Smooth muscle cell (in vitro differentiated cells): ENCODE results near the gene LGI4. TPM values are rescaled to one million over a fixed set of nuclear protein-coding genes. Genes with fewer than 3 reads are reported as not detected.

Experiments used
- DNase-seq: peaks from one replicate; lab custom pipeline; 2025; ENCODE audit not compliant: unreplicated experiment; lab: John Stamatoyannopoulos, UW
- H2AFZ ChIP-seq: fragments of 200-600 bp; sonication (generic); 2 replicates; pipeline ENCODE4 v1.6.0; 2016; ENCODE audit warnings: antibody characterized with exemption, low read depth, mild to moderate bottlenecking
- H3F3A ChIP-seq: fragments of 200-600 bp; sonication (generic); 2 replicates; pipeline ENCODE4 v1.6.0; 2017; ENCODE audit warnings: antibody characterized with exemption, low read depth
- H3K27ac ChIP-seq: fragments of 200-600 bp; sonication (generic); 2 replicates; pipeline ENCODE4 v1.5.1; 2016; ENCODE audit warnings: low read depth, mild to moderate bottlenecking
- H3K27me3 ChIP-seq: fragments of 200-600 bp; sonication (generic); 2 replicates; pipeline ENCODE4 v1.6.1; 2016; ENCODE audit warnings: low read depth, mild to moderate bottlenecking
- H3K36me3 ChIP-seq: fragments of 200-600 bp; sonication (generic); 2 replicates; pipeline ENCODE4 v1.5.1; 2016; ENCODE audit warnings: low read depth
- H3K4me1 ChIP-seq: fragments of 200-600 bp; sonication (generic); 2 replicates; pipeline ENCODE4 v1.5.1; 2016; ENCODE audit warnings: low read depth
- H3K4me2 ChIP-seq: fragments of 200-600 bp; sonication (generic); 2 replicates; pipeline ENCODE4 v1.6.0; 2016; ENCODE audit warnings: mild to moderate bottlenecking
- H3K4me3 ChIP-seq: fragments of 200-600 bp; sonication (generic); 2 replicates; pipeline ENCODE4 v1.5.1; 2016; ENCODE audit warnings: mild to moderate bottlenecking
- H3K79me2 ChIP-seq: fragments of 200-600 bp; sonication (generic); 2 replicates; pipeline ENCODE4 v1.6.0; 2016; ENCODE audit warnings: low read depth, mild to moderate bottlenecking
- H3K9ac ChIP-seq: fragments of 200-600 bp; sonication (generic); 2 replicates; pipeline ENCODE4 v1.6.0; 2016; ENCODE audit warnings: low read depth
- H3K9me3 ChIP-seq: fragments of 200-600 bp; sonication (generic); replicated peaks from 2 replicates; pipeline ENCODE4 v1.5.1; 2016; ENCODE audit warnings: low read depth
- H4K20me1 ChIP-seq: fragments of 200-600 bp; sonication (generic); 2 replicates; pipeline ENCODE4 v1.6.0; 2016; ENCODE audit warnings: low read depth
- WGBS: methylation state at CpG from one replicate; pipeline ENCODE4 v1.1.7; 2016; ENCODE audit warnings: low lambda C conversion rate; 5-methylcytosine and 5-hydroxymethylcytosine counted together
- polyA plus RNA-seq: library from polyadenylated mRNA; unstranded; fragments of >200 nt; fragmentation: Nextera tagmentation; extraction: Ambion mirVana; gene quantifications from 2 replicates; pipeline ENCODE4 v1.2.1, GENCODE V29; 2016
- total RNA-seq: library from RNA; depleted of rRNA; stranded (reverse); fragments of >200 nt; gene quantifications from 2 replicates; pipeline ENCODE4 v1.2.3, GENCODE V29; 2014
- TF ChIP-seq, protein P1 (sequence below): fragments of 200-600 bp; sonication (generic); IDR thresholded peaks from 2 replicates; pipeline ENCODE4 v1.5.1; 2017; ENCODE audit warnings: borderline replicate concordance, mild to moderate bottlenecking, antibody characterized with exemption; ENCODE audit not compliant: insufficient read depth, poor library complexity, severe bottlenecking

The LGI4 gene
- total and polyA plus RNA-seq, 2 experiments from 2014 or later: 0.17 to 0.22 TPM

DNA sequence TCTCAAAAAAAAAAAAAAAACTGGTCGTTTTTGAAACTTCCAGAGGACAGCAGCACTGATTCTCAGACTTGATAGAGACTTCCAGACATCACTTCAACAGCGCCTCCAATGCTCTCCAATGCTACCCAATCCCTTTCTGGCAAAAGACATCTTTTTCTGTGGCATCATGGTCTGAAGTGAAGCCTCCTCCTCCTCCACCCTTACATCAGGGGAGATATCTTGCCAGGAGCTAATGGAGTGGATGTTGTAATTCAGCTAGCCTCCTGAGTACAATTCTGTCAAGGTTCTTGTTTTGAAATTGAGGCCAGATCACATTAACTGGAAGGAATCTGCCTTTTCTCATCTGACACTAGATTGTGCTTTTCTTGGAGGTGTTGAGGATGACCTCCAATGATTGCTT lies 43.8 kb upstream of the LGI4 start:
- no peak overlapping the region for H3K27ac ChIP-seq
- H3K79me2 ChIP-seq: no peaks in the 10 kb centered on the region
- DNase-seq: no peak
- H4K20me1 ChIP-seq: no peaks in the 10 kb centered on the region
- no peak overlapping the region for H3K4me3 ChIP-seq
- H3K27me3 ChIP-seq: no peaks in the 10 kb centered on the region
- H3K4me2 ChIP-seq: no peak overlapping the region
- no peaks in the 10 kb centered on the region for H3K36me3 ChIP-seq
- no peaks in the 10 kb centered on the region for H3F3A ChIP-seq
- TF ChIP-seq, protein P1, sequence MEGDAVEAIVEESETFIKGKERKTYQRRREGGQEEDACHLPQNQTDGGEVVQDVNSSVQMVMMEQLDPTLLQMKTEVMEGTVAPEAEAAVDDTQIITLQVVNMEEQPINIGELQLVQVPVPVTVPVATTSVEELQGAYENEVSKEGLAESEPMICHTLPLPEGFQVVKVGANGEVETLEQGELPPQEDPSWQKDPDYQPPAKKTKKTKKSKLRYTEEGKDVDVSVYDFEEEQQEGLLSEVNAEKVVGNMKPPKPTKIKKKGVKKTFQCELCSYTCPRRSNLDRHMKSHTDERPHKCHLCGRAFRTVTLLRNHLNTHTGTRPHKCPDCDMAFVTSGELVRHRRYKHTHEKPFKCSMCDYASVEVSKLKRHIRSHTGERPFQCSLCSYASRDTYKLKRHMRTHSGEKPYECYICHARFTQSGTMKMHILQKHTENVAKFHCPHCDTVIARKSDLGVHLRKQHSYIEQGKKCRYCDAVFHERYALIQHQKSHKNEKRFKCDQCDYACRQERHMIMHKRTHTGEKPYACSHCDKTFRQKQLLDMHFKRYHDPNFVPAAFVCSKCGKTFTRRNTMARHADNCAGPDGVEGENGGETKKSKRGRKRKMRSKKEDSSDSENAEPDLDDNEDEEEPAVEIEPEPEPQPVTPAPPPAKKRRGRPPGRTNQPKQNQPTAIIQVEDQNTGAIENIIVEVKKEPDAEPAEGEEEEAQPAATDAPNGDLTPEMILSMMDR: no peak
- 75% methylated on average over 2 of the region's 2 CpGs for WGBS
- no peaks in the 10 kb centered on the region for H3K9me3 ChIP-seq
- no peaks in the 10 kb centered on the region for H3K4me1 ChIP-seq
- no peak overlapping the region for H2AFZ ChIP-seq
- no peak overlapping the region for H3K9ac ChIP-seq

DNA sequence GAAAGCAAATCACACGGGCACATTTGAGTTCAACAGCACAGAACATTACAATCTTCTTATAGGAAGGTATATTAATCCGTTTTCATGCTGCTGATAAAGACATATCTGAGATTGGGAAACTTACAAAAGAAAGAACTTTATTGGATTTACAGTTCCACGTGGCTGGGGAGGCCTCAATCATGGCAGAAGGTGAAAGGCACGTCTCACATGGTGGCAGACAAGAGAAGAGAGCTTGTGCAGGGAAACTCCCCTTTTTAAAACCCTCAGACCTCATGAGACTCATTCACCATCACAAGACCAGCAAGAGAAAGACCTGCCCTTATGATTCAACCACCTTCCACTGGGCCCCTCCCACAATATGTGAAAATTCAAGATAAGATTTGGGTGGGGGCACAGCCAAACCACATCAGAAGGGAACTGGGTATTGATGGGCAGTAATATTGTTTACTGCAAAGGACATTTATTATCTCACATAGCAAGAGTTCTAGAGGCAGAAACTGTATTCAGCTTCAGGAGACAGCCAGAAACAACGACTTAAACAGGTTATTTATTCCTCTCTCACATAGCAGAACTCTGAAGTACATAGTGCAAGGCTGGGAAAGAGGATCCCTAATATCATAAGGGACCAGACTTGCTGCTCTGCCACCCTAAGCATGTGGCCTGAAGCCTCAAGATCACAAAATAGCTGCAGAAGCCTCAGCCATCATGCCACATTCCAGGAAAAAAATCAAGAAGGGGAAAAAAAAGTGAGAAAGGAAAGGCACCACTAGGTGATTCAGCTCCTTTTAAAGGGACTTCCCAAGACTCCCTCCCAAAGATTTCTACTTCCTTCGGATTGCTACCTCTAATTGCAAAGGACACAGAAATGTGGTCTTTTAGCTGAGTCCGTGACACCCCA lies 42.8 kb upstream of the LGI4 start:
- TF ChIP-seq, protein P1: no peak
- DNase-seq: no peak
- no peaks in the 10 kb centered on the region for H3K27me3 ChIP-seq
- H3K79me2 ChIP-seq: no peaks in the 10 kb centered on the region
- no peaks in the 10 kb centered on the region for H4K20me1 ChIP-seq
- no peaks in the 10 kb centered on the region for H3F3A ChIP-seq
- H2AFZ ChIP-seq: no peak overlapping the region
- no peak overlapping the region for H3K4me3 ChIP-seq
- H3K27ac ChIP-seq: no peak overlapping the region
- 77% methylated on average over 7 of the region's 7 CpGs for WGBS
- no peak overlapping the region for H3K9ac ChIP-seq
- H3K9me3 ChIP-seq: no peaks in the 10 kb centered on the region
- H3K36me3 ChIP-seq: no peaks in the 10 kb centered on the region
- H3K4me1 ChIP-seq: no peaks in the 10 kb centered on the region
- no peak overlapping the region for H3K4me2 ChIP-seq

DNA sequence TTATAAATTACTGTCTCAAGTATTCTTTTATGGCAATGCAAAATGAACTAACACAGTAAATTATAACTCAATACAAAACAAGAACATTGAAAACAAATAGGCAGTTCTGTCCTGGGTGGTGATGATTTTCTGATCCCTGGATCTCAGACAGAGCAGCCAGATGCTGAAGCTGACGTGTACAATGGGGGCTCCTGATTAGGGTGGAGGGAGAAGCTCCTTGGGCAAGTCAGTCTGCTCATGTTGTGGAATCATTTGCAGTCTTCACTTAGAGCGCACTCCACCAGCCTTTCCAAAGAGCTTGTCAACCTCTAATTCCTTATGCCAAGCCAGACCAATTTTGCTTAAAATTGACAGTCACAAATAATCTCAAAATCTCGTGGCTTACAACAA lies 41.3 kb upstream of the LGI4 start:
- TF ChIP-seq, protein P1: no peak
- no peaks in the 10 kb centered on the region for H3K4me1 ChIP-seq
- H3K4me2 ChIP-seq: no peak overlapping the region
- DNase-seq: no peak
- no peaks in the 10 kb centered on the region for H4K20me1 ChIP-seq
- H3K9ac ChIP-seq: no peak overlapping the region
- WGBS: 87% methylated on average over 3 of the region's 3 CpGs
- H3K36me3 ChIP-seq: no peaks in the 10 kb centered on the region
- H2AFZ ChIP-seq: no peak overlapping the region
- no peaks in the 10 kb centered on the region for H3F3A ChIP-seq
- no peaks in the 10 kb centered on the region for H3K79me2 ChIP-seq
- H3K9me3 ChIP-seq: no peaks in the 10 kb centered on the region
- no peak overlapping the region for H3K27ac ChIP-seq
- no peak overlapping the region for H3K4me3 ChIP-seq
- no peaks in the 10 kb centered on the region for H3K27me3 ChIP-seq

DNA sequence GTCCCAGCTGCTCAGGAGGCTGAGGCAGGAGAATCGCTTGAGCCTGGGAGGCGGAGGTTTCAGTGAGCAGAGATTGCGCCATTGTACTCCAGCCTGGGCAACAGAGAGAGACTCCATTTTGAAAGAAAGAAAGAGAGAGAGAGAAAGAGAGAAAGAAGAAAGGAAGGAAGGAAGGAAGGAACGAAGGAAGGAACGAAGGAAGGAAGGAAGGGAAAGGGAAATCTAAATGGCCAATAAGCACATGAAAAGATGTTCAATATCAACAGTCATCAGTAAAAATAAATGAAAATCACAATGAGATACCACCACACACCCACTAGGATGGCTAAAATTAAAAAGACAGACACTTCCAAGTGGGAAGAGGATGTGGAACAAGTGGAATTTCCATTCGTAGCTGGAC lies 39.4 kb upstream of the LGI4 start:
- Histone ChIP-seq H3K9ac (no peak overlapping the region), H3K79me2 (no peaks in the 10 kb centered on the region), H3K36me3 (no peaks in the 10 kb centered on the region), H3K4me3 (no peak overlapping the region), H3K4me1 (no peaks in the 10 kb centered on the region), H3F3A (no peaks in the 10 kb centered on the region), H3K4me2 (no peak overlapping the region), H3K27me3 (no peaks in the 10 kb centered on the region), H3K9me3 (no peaks in the 10 kb centered on the region), H2AFZ (no peak overlapping the region), H4K20me1 (no peaks in the 10 kb centered on the region), H3K27ac (no peak overlapping the region)
- DNase-seq: no peak
- 84% methylated on average over 6 of the region's 6 CpGs for WGBS
- TF ChIP-seq, protein P1: no peak
